Loucy (cell line): ENCODE data around the gene CEP63.

Experiments used
- H2AFZ ChIP-seq: fragments of 200-600 bp; sonication (generic); 2 replicates; pipeline ENCODE4 v1.6.0; 2016; ENCODE audit warnings: antibody characterized with exemption, mild to moderate bottlenecking, low read length, moderate library complexity
- H3F3A ChIP-seq: fragments of 200-600 bp; 2 replicates; pipeline ENCODE4 v1.6.0; 2016; ENCODE audit warnings: antibody characterized with exemption, low read depth, mild to moderate bottlenecking
- H3K27me3 ChIP-seq: fragments of 200-600 bp; sonication (generic); 2 replicates; pipeline ENCODE4 v1.6.1; 2014; ENCODE audit warnings: low read length, mild to moderate bottlenecking; ENCODE audit not compliant: insufficient read depth, poor library complexity, severe bottlenecking
- H3K36me3 ChIP-seq: fragments of 200-600 bp; sonication (generic); 2 replicates; pipeline ENCODE4 v1.6.1; 2016; ENCODE audit warnings: low read length; ENCODE audit not compliant: insufficient read depth
- H3K4me1 ChIP-seq: fragments of 200-600 bp; sonication (generic); 2 replicates; pipeline ENCODE4 v1.5.1; 2014; ENCODE audit warnings: low read length, mild to moderate bottlenecking; ENCODE audit not compliant: insufficient read depth, poor library complexity, severe bottlenecking
- H3K4me2 ChIP-seq: fragments of 200-600 bp; sonication (generic); 2 replicates; pipeline ENCODE4 v1.6.0; 2014; ENCODE audit warnings: antibody characterized with exemption, low read length, low read depth, mild to moderate bottlenecking; ENCODE audit not compliant: poor library complexity, severe bottlenecking
- H3K4me3 ChIP-seq: fragments of 200-600 bp; sonication (generic); 2 replicates; pipeline ENCODE4 v1.5.1; 2014; ENCODE audit warnings: low read length, mild to moderate bottlenecking, mixed read lengths; ENCODE audit not compliant: poor library complexity, severe bottlenecking
- H3K79me2 ChIP-seq: fragments of 200-600 bp; sonication (generic); 2 replicates; pipeline ENCODE4 v1.6.1; 2014; ENCODE audit warnings: low read length; ENCODE audit not compliant: insufficient read depth
- H3K9ac ChIP-seq: fragments of 200-600 bp; sonication (generic); 2 replicates; pipeline ENCODE4 v1.6.0; 2014; ENCODE audit warnings: mild to moderate bottlenecking, low read depth, low read length, moderate library complexity; ENCODE audit not compliant: poor library complexity, severe bottlenecking
- H3K9me2 ChIP-seq: fragments of 200-600 bp; sonication (generic); replicated peaks from 2 replicates; pipeline ENCODE4 v1.6.1; 2016; ENCODE audit warnings: low read depth, low read length, mixed read lengths
- H3K9me3 ChIP-seq: fragments of 200-600 bp; sonication (generic); 2 replicates; pipeline ENCODE4 v1.6.1; 2014; ENCODE audit warnings: mild to moderate bottlenecking, antibody characterized with exemption, low read length, low read depth; ENCODE audit not compliant: insufficient read depth
- H4K20me1 ChIP-seq: fragments of 200-600 bp; sonication (generic); 2 replicates; pipeline ENCODE4 v1.6.0; 2014; ENCODE audit warnings: antibody characterized with exemption, low read length, mild to moderate bottlenecking; ENCODE audit not compliant: insufficient read depth, poor library complexity, severe bottlenecking
- CTCF ChIP-seq: fragments of 200-600 bp; sonication (generic); conservative IDR thresholded peaks from 2 replicates; pipeline ENCODE4 v1.5.1; 2014; ENCODE audit warnings: mild to moderate bottlenecking, antibody characterized with exemption, low read length
- EZH2phosphoT487 ChIP-seq: fragments of 200-600 bp; IDR thresholded peaks from 2 replicates; pipeline ENCODE4 v1.6.1; 2018; ENCODE audit warnings: antibody characterized with exemption, mild to moderate bottlenecking, moderate library complexity, borderline replicate concordance

The CEP63 gene

GRCh38 chr3:134441821-134442220 lies 44.0 kb upstream of the CEP63 start:
- no peak for TF ChIP-seq CTCF
- no peak for TF ChIP-seq EZH2phosphoT487
- Histone ChIP-seq H3K9ac (no peak overlapping the region), H3K4me3 (no peak overlapping the region), H3K27me3 (no peaks in the 10 kb centered on the region), H4K20me1 (no peaks in the 10 kb centered on the region), H3K36me3 (no peaks in the 10 kb centered on the region), H3K4me2 (no peak overlapping the region), H2AFZ (no peak overlapping the region), H3K9me2 (no peaks in the 10 kb centered on the region), H3K4me1 (no peaks in the 10 kb centered on the region), H3K79me2 (no peaks in the 10 kb centered on the region), H3K9me3 (peaks cover 5% of the 10 kb centered on the region; the same call in 1 of the 2 replicates), H3F3A (no peaks in the 10 kb centered on the region)

- H3K4me3 ChIP-seq: no peak overlapping the region
- H3K9me2 ChIP-seq: no peaks in the 10 kb centered on the region
Observed at GRCh38 chr3:134445095-134445494, 40.8 kb upstream of the CEP63 start.

GRCh38 chr3:134445636-134446035 lies 40.2 kb upstream of the CEP63 start:
- Histone ChIP-seq H3K36me3 (no peaks in the 10 kb centered on the region), H3K4me1 (peaks cover 7% of the 10 kb centered on the region), H3K9me3 (peaks cover 5% of the 10 kb centered on the region; the same call in 1 of the 2 replicates), H3K27me3 (no peaks in the 10 kb centered on the region), H3K79me2 (no peaks in the 10 kb centered on the region), H2AFZ (no peak overlapping the region), H3K4me2 (no peak overlapping the region), H3K4me3 (no peak overlapping the region), H3K9me2 (no peaks in the 10 kb centered on the region), H4K20me1 (no peaks in the 10 kb centered on the region), H3F3A (no peaks in the 10 kb centered on the region), H3K9ac (no peak overlapping the region)
- TF ChIP-seq CTCF (no peak), EZH2phosphoT487 (no peak)

More at GRCh38 chr3:134445095-134445494, 40.8 kb upstream of the CEP63 start:
- no peak overlapping the region for H2AFZ ChIP-seq
- TF ChIP-seq EZH2phosphoT487: no peak
- no peak for TF ChIP-seq CTCF
- H3K4me2 ChIP-seq: no peak overlapping the region
- H3K27me3 ChIP-seq: no peaks in the 10 kb centered on the region
- H4K20me1 ChIP-seq: no peaks in the 10 kb centered on the region
- H3K9ac ChIP-seq: no peak overlapping the region
- peaks cover 4% of the 10 kb centered on the region for H3K4me1 ChIP-seq
- H3F3A ChIP-seq: no peaks in the 10 kb centered on the region
- H3K9me3 ChIP-seq: peaks cover 5% of the 10 kb centered on the region; the same call in 1 of the 2 replicates
- no peaks in the 10 kb centered on the region for H3K79me2 ChIP-seq
- H3K36me3 ChIP-seq: no peaks in the 10 kb centered on the region
